ENCODE data around the gene ZNF462. TPM values are rescaled to one million over a fixed set of nuclear protein-coding genes. Genes with fewer than 3 reads are reported as not detected.

ZNF462 gene
- total RNA-seq, 1 donor from 2014 or later, result 154 TPM

DNA sequence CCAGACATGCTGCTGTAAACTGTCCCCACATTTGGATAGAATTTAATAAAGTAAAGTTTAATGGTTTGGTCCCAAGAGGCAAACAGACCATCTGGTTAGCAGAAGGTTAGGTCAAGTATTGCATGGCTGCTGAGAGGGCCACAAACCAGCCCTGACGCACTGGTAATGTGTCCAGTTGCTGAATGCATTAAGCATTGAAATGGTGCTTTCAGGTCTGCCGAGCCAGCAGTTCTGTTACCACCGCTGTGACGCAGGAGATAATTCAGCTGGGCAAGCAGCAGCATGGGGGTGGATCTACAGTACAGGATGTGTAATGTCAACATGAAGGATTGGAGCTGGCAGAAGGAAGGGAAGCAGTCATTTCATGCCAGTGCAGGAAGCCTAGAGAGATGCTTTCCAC, 16.0 kb downstream of the ZNF462 start:
- Mint-ChIP-seq H3K4me3 (no peak overlapping the region), H3K9me3 (peaks cover 5% of the 10 kb centered on the region), H3K36me3 (peaks cover 6% of the 10 kb centered on the region), H3K4me1 (peaks cover 25% of the 10 kb centered on the region), H3K27me3 (ENCODE audit: low read depth) (no peaks in the 10 kb centered on the region), H3K27ac (peak overlapping the region; percentile 48)
- peak in 1 of 2 experiments; percentile 44 for DNase-seq (ENCODE audit: low spot score in 2 of 2, unreplicated experiment in 2 of 2)
- TF ChIP-seq, protein P1, sequence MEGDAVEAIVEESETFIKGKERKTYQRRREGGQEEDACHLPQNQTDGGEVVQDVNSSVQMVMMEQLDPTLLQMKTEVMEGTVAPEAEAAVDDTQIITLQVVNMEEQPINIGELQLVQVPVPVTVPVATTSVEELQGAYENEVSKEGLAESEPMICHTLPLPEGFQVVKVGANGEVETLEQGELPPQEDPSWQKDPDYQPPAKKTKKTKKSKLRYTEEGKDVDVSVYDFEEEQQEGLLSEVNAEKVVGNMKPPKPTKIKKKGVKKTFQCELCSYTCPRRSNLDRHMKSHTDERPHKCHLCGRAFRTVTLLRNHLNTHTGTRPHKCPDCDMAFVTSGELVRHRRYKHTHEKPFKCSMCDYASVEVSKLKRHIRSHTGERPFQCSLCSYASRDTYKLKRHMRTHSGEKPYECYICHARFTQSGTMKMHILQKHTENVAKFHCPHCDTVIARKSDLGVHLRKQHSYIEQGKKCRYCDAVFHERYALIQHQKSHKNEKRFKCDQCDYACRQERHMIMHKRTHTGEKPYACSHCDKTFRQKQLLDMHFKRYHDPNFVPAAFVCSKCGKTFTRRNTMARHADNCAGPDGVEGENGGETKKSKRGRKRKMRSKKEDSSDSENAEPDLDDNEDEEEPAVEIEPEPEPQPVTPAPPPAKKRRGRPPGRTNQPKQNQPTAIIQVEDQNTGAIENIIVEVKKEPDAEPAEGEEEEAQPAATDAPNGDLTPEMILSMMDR (IDR thresholded peaks at IDR 0.05; ENCODE audit: unreplicated experiment), result no peak

DNA sequence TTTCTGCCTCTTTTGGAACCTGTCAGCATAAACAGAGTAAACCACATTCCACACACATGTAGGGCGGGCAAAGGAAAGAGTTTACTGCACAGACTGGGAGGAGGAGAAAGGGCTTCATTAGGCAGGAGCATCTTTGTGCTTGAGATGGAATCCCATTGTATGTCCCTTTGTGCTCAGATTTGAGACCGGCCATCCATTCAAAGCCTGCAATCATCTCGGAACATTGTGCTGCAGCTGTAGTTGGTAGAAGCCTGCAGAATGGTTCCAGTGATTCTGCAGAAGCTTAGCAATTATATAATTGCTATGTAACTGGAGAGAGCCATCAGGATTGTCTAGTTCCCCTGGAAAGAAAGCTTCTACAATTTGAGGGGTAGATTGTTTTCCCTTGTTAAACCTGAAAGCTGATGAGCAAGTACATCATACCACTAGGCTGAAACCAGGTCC, 16.5 kb downstream of the ZNF462 start:
- peaks cover 8% of the 10 kb centered on the region for H3K36me3 Mint-ChIP-seq
- no peak overlapping the region for H3K27ac Mint-ChIP-seq
- no peak overlapping the region for H3K4me3 Mint-ChIP-seq
- no peaks in the 10 kb centered on the region for H3K27me3 Mint-ChIP-seq (ENCODE audit: low read depth)
- no peak for DNase-seq (ENCODE audit: low spot score in 2 of 2, unreplicated experiment in 2 of 2)
- peaks cover 5% of the 10 kb centered on the region for H3K9me3 Mint-ChIP-seq
- peaks cover 26% of the 10 kb centered on the region for H3K4me1 Mint-ChIP-seq
- TF ChIP-seq, protein P1 (IDR thresholded peaks at IDR 0.05; ENCODE audit: unreplicated experiment), result no peak

DNA sequence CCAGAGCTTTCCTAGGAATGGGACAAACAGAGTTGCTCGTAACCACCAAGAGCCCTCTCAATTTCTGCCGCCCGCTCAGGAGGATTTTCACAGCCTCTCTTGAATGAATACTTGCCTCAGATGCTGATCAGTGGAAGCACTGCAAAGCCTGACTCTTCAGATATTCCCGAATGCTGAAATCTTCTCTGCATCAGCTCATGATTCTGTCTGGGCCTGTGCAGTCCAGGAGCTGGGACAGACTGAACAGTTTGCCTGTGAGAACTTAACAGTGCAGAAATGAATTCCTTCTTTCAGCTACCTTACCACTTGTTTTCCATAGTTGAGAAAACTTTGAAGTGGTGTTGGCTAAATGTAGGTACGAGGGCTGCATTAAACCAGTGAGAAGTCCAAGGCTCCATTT, 17.1 kb downstream of the ZNF462 start:
- peaks cover 5% of the 10 kb centered on the region for H3K9me3 Mint-ChIP-seq
- no peaks in the 10 kb centered on the region for H3K27me3 Mint-ChIP-seq (ENCODE audit: low read depth)
- H3K4me3 Mint-ChIP-seq, result no peak overlapping the region
- H3K36me3 Mint-ChIP-seq, result peaks cover 8% of the 10 kb centered on the region
- peaks cover 28% of the 10 kb centered on the region for H3K4me1 Mint-ChIP-seq
- DNase-seq (ENCODE audit: low spot score in 2 of 2, unreplicated experiment in 2 of 2), result no peak
- TF ChIP-seq, protein P1 (IDR thresholded peaks at IDR 0.05; ENCODE audit: unreplicated experiment), result no peak
- H3K27ac Mint-ChIP-seq, result no peak overlapping the region

DNA sequence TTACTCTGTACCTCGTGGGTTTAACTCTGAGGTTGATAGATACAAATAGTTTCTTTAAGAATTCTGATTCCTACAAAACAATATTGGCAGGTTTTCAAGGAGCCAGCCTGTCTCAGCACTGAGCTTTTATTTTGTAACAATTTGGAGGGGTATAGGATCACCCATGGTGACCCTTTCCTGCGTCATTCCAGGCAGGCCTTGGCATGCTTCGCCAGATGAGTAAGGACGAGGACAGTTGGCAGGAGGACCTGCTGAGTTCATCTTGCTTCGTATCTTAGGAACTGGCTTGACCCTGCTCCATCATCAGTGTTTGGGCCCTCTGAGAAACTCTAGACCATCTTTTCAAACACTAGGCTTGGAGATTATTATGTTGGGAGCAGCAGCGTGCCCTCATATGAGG, 17.9 kb downstream of the ZNF462 start:
- DNase-seq (ENCODE audit: low spot score in 2 of 2, unreplicated experiment in 2 of 2), result no peak
- peaks cover 5% of the 10 kb centered on the region for H3K9me3 Mint-ChIP-seq
- peak overlapping the region; percentile 30 for H3K27ac Mint-ChIP-seq
- H3K4me3 Mint-ChIP-seq, result no peak overlapping the region
- TF ChIP-seq, protein P1 (IDR thresholded peaks at IDR 0.05; ENCODE audit: unreplicated experiment), result no peak
- H3K36me3 Mint-ChIP-seq, result peaks cover 8% of the 10 kb centered on the region
- peaks cover 30% of the 10 kb centered on the region for H3K4me1 Mint-ChIP-seq
- no peaks in the 10 kb centered on the region for H3K27me3 Mint-ChIP-seq (ENCODE audit: low read depth)

DNA sequence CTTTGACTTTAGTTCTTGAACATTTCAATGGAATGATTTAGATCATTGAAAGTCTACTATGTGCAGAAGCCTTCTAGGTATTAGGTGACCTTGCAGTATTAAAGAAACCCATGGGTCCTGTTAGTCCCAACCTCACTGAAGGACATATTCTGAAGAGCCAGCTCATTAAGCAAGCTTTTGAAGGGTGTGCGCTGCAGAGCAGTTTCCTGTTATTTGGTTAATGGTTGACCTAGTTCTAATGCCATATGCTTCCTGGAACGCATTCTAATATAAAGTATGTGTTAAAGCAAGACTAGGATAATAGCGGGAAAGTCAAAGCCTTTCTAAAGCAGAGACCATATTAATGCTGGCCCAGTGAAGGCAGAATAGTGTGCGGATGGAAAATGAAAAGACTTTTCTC, 20.1 kb downstream of the ZNF462 start:
- Mint-ChIP-seq H3K4me3 (no peak overlapping the region), H3K4me1 (peaks cover 40% of the 10 kb centered on the region), H3K27me3 (ENCODE audit: low read depth) (no peaks in the 10 kb centered on the region), H3K36me3 (peaks cover 8% of the 10 kb centered on the region), H3K27ac (no peak overlapping the region), H3K9me3 (peaks cover 5% of the 10 kb centered on the region)
- TF ChIP-seq, protein P1 (IDR thresholded peaks at IDR 0.05; ENCODE audit: unreplicated experiment), result no peak
- DNase-seq (ENCODE audit: low spot score in 2 of 2, unreplicated experiment in 2 of 2), result no peak
